DOHH2 (cell line): ENCODE results near the gene DUSP1.

Source experiments
- EZH2phosphoT487 ChIP-seq: fragments of 200-600 bp; sonication (generic); IDR thresholded peaks from 2 replicates; pipeline ENCODE4 v1.6.1; 2017; ENCODE audit warnings: borderline replicate concordance, mild to moderate bottlenecking, antibody characterized with exemption, low read length, moderate library complexity, mixed read lengths
- TF ChIP-seq, protein P1 (sequence below): fragments of 200-600 bp; sonication (generic); IDR thresholded peaks from one replicate; pipeline ENCODE4 v1.5.1; 2014; ENCODE audit warnings: antibody characterized with exemption, mild to moderate bottlenecking, low read depth, low read length; ENCODE audit not compliant: poor library complexity, severe bottlenecking

DNA sequence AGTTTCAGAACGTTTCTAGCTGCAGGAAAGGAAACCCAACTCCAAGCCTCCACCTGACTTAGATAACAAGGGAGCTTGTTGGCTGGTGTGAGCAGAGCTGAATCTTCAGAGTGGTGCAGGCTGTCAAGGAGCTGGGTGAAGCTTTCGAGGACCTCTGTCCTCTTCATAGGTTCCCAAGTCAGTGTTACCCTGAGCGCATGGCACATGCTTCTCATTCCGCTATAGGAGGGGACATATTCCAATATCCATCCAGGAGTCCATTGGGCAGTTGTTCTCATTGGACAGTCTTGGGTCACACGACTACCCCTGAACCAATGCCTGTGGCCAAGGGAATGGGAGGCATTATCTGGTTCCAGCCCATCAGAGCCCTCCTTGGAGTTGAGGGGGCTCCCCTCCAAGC lies 50.3 kb downstream of the DUSP1 start:
- TF ChIP-seq, protein P1, sequence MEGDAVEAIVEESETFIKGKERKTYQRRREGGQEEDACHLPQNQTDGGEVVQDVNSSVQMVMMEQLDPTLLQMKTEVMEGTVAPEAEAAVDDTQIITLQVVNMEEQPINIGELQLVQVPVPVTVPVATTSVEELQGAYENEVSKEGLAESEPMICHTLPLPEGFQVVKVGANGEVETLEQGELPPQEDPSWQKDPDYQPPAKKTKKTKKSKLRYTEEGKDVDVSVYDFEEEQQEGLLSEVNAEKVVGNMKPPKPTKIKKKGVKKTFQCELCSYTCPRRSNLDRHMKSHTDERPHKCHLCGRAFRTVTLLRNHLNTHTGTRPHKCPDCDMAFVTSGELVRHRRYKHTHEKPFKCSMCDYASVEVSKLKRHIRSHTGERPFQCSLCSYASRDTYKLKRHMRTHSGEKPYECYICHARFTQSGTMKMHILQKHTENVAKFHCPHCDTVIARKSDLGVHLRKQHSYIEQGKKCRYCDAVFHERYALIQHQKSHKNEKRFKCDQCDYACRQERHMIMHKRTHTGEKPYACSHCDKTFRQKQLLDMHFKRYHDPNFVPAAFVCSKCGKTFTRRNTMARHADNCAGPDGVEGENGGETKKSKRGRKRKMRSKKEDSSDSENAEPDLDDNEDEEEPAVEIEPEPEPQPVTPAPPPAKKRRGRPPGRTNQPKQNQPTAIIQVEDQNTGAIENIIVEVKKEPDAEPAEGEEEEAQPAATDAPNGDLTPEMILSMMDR = no peak
- no peak for TF ChIP-seq EZH2phosphoT487
